ENCODE data around the gene RAB6B. TPM values are rescaled to one million over a fixed set of nuclear protein-coding genes. Genes with fewer than 3 reads are reported as not detected.

The RAB6B gene
- total and polyA plus RNA-seq, 4 donors = 1.8 to 5.1 (median 3.2) TPM

DNA sequence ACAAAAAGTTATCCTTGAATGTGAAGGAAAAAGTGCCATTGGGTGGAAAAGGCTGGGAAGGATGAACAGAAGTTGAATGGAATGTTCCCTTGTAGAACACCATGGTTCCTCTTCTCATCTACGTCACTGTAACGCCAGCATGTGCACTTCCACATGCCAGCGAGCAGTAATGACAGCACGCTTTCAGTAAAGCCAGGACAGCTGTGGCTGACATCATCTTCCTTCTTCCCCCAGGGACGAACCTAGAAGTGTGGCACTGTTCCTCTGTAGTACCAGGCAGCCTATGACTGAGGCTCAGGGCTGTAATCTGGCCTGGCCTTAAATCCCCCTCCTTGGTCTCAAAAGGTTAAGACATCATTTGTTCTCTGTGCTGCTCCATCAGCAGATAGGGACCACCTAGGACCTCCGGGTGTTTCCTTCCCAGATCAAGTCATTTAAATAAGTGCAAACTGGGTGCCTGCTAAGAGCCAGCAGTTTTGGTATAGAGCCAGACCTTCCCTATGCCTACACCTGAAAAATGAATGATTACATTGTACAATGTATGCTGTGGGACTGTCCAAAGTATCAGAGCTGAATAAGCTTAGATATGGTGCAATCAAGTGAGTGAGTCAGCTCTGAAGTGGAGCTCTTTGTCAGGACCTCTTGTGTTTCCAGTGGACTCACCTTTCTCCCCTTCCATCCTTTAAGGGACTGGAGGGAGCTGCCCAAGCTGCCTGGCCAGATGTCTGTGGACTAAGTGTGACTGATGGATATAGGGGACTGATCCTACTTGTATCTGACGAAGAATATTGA, 95.7 kb downstream of the RAB6B start:
- DNase-seq (no peak), ATAC-seq (ENCODE audit: insufficient read depth, low FRiP score) (peak; percentile 29)
- Histone ChIP-seq H3K27me3 (ENCODE audit: control insufficient read depth in 3 of 3, insufficient read depth in 3 of 3, low read length in 2 of 3) (peaks cover 0 to 6% (median 4%) of the 10 kb centered on the region in 3 donors), H3K9me3 (ENCODE audit: control insufficient read depth in 4 of 4, insufficient read depth in 3 of 4, low read length in 3 of 4) (no peaks in the 10 kb centered on the region), H3K4me3 (no peak overlapping the region), H3K36me3 (ENCODE audit: control insufficient read depth in 4 of 4, insufficient read depth in 4 of 4, low read length in 4 of 4) (no peaks in the 10 kb centered on the region), H3K27ac (ENCODE audit: low read depth in 1 of 2, low read length in 1 of 2) (no peak overlapping the region), H3K9ac (ENCODE audit: insufficient read depth in 1 of 2, low read length in 2 of 2) (no peak overlapping the region), H3K4me1 (ENCODE audit: control insufficient read depth in 5 of 5, insufficient read depth in 5 of 5, low read length in 5 of 5) (peaks cover 0 to under 1% (median 0%) of the 10 kb centered on the region in 5 donors)
- no peak for TF ChIP-seq CTCF (IDR thresholded peaks at IDR 0.05; ENCODE audit: control extremely low read depth, extremely low read depth)
- WGBS, 2 donors = 52 to 59% methylated on average over 7 of the region's 7 CpGs

- Histone ChIP-seq H3K9ac (ENCODE audit: insufficient read depth in 1 of 2, low read length in 2 of 2) (no peak overlapping the region), H3K27me3 (ENCODE audit: control insufficient read depth in 3 of 3, insufficient read depth in 3 of 3, low read length in 2 of 3) (peaks cover 0 to 6% (median 4%) of the 10 kb centered on the region in 3 donors), H3K27ac (ENCODE audit: low read depth in 1 of 2, low read length in 1 of 2) (no peak overlapping the region), H3K36me3 (ENCODE audit: control insufficient read depth in 4 of 4, insufficient read depth in 4 of 4, low read length in 4 of 4) (no peaks in the 10 kb centered on the region), H3K4me3 (no peak overlapping the region), H3K4me1 (ENCODE audit: control insufficient read depth in 5 of 5, insufficient read depth in 5 of 5, low read length in 5 of 5) (no peaks in the 10 kb centered on the region), H3K9me3 (ENCODE audit: control insufficient read depth in 4 of 4, insufficient read depth in 3 of 4, low read length in 3 of 4) (peaks cover 0 to under 1% (median 0%) of the 10 kb centered on the region in 4 donors)
- DNase-seq (no peak), ATAC-seq (ENCODE audit: insufficient read depth, low FRiP score) (no peak)
- no peak for TF ChIP-seq CTCF (IDR thresholded peaks at IDR 0.05; ENCODE audit: control extremely low read depth, extremely low read depth)
- 84 to 90% methylated on average over 3 of the region's 3 CpGs for WGBS, 2 donors
Observed at GRCh38 chr3:133797396-133798105, 98.1 kb downstream of the RAB6B start.

- H3K27me3 ChIP-seq (ENCODE audit: control insufficient read depth in 3 of 3, insufficient read depth in 3 of 3, low read length in 2 of 3) = peaks cover 0 to 5% (median 0%) of the 10 kb centered on the region in 3 donors
- H3K4me1 ChIP-seq (ENCODE audit: control insufficient read depth in 5 of 5, insufficient read depth in 5 of 5, low read length in 5 of 5) = no peaks in the 10 kb centered on the region
- H3K27ac ChIP-seq (ENCODE audit: low read depth in 1 of 2, low read length in 1 of 2) = no peak overlapping the region
- ATAC-seq (ENCODE audit: insufficient read depth, low FRiP score) (no peak), DNase-seq (peak in 1 of 3 donors; percentile 19)
- H3K9ac ChIP-seq (ENCODE audit: insufficient read depth in 1 of 2, low read length in 2 of 2) = no peak overlapping the region
- H3K4me3 ChIP-seq = no peak overlapping the region
- H3K36me3 ChIP-seq (ENCODE audit: control insufficient read depth in 4 of 4, insufficient read depth in 4 of 4, low read length in 4 of 4) = no peaks in the 10 kb centered on the region
- peaks cover 0 to 8% (median 0%) of the 10 kb centered on the region in 4 donors for H3K9me3 ChIP-seq (ENCODE audit: control insufficient read depth in 4 of 4, insufficient read depth in 3 of 4, low read length in 3 of 4)
- 51 to 72% methylated on average over 9 of the region's 9 CpGs for WGBS, 2 donors
- no peak for TF ChIP-seq CTCF (IDR thresholded peaks at IDR 0.05; ENCODE audit: control extremely low read depth, extremely low read depth)
Observed at GRCh38 chr3:133792171-133792763, 103.4 kb downstream of the RAB6B start.
